Metanephros (tissue), 1 donor: Measurements from ENCODE around the gene VAPB. TPM values are rescaled to one million over a fixed set of nuclear protein-coding genes. Genes with fewer than 3 reads are reported as not detected.

Experiments
- total RNA-seq: library from RNA; depleted of rRNA; stranded (reverse); fragments of >200 nt; gene quantifications from one replicate; pipeline ENCODE4 v1.2.3, GENCODE V29; 2014

Gene VAPB, protein sequence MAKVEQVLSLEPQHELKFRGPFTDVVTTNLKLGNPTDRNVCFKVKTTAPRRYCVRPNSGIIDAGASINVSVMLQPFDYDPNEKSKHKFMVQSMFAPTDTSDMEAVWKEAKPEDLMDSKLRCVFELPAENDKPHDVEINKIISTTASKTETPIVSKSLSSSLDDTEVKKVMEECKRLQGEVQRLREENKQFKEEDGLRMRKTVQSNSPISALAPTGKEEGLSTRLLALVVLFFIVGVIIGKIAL
- 26.2 TPM for total RNA-seq

DNA sequence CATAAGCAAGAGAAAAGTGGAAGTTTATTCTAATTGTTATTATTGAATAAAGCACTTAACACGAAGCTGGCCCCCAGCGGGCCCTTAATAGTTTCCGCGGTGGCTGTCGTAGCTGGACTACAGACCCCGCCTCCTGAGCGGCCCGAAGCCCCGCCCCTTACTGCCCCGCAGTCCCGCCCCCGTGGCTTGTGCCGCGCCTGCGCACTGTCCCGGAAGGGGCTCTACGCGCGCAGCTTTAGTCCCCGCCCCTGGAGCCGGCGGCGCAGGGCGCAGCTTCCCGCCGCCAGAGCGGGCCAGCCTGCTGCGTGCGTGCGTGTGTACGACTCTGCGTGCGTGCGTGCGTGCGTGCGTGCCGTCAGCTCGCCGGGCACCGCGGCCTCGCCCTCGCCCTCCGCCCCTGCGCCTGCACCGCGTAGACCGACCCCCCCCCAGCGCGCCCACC lies at the start of gene VAPB:
VAPB (plus strand) TSS at position 348 of the 442 bp plus-strand sequence. CDS start 231 bp downstream, outside the sequence.

Other genes with a start within 250 kb of the VAPB start
- gene ANKRD60, start 160.6 kb upstream of the VAPB start, total RNA-seq, result not detected
- 20.4 TPM for gene RAB22A, start 79.5 kb upstream of the VAPB start, total RNA-seq
- 11.4 TPM for gene APCDD1L, start 126.2 kb downstream of the VAPB start, total RNA-seq